Ishikawa (cell line): ENCODE measurements around the gene C11orf68.
A peak's percentile ranks its signal among the peaks of the same experiment; 100 is the strongest.

Experiments
- CEBPB ChIP-seq: IDR thresholded peaks from 2 replicates; pipeline ENCODE4 v1.6.1; 2012
- CREB1 ChIP-seq: IDR thresholded peaks from 2 replicates; pipeline ENCODE4 v1.6.1; 2012; ENCODE audit warnings: low read depth
- EGR1 ChIP-seq: IDR thresholded peaks from 2 replicates; pipeline ENCODE4 v1.6.1; 2012
- EP300 ChIP-seq: IDR thresholded peaks from 2 replicates; pipeline ENCODE4 v1.6.1; 2012; ENCODE audit warnings: borderline replicate concordance
- FOXM1 ChIP-seq: IDR thresholded peaks from 2 replicates; pipeline ENCODE4 v1.6.1; 2012; ENCODE audit warnings: low read depth, borderline replicate concordance
- MAX ChIP-seq: IDR thresholded peaks from 2 replicates; pipeline ENCODE4 v1.6.1; 2012
- NFIC ChIP-seq: IDR thresholded peaks from 2 replicates; pipeline ENCODE4 v1.6.1; 2012
- RAD21 ChIP-seq: IDR thresholded peaks from 2 replicates; pipeline ENCODE4 v1.6.1; 2012; ENCODE audit warnings: low read depth
- REST ChIP-seq: IDR thresholded peaks from 2 replicates; pipeline ENCODE4 v1.6.1; 2012; ENCODE audit warnings: low read depth, mild to moderate bottlenecking
- TAF1 ChIP-seq: IDR thresholded peaks from 2 replicates; pipeline ENCODE4 v1.6.1; 2012; ENCODE audit warnings: low read depth, mild to moderate bottlenecking
- TCF12 ChIP-seq: IDR thresholded peaks from 2 replicates; pipeline ENCODE4 v1.6.1; 2012; ENCODE audit warnings: low read depth
- TEAD4 ChIP-seq: IDR thresholded peaks from 2 replicates; pipeline ENCODE4 v1.6.1; 2012
- USF1 ChIP-seq: IDR thresholded peaks from 2 replicates; pipeline ENCODE4 v1.6.1; 2012
- YY1 ChIP-seq: IDR thresholded peaks from 2 replicates; pipeline ENCODE4 v1.6.1; 2012; ENCODE audit warnings: low read depth
- ZBTB7A ChIP-seq: IDR thresholded peaks from 2 replicates; pipeline ENCODE4 v1.6.1; 2012; ENCODE audit warnings: low read depth

The C11orf68 gene

GRCh38 chr11:65962141-65962564 is 43.3 kb upstream of the C11orf68 start:
- no peak for TF ChIP-seq CEBPB
- no peak for TF ChIP-seq NFIC
- no peak for TF ChIP-seq ZBTB7A
- TF ChIP-seq TEAD4: no peak
- no peak for TF ChIP-seq RAD21
- no peak for TF ChIP-seq EGR1

- TF ChIP-seq EGR1 (no peak), CREB1 (0 out of 2 replicates have a peak, but pooled peaks have one; percentile 48), CEBPB (no peak), EP300 (peak; percentile 41; the same call in 1 of the 2 replicates), REST (no peak), TEAD4 (no peak), RAD21 (no peak), MAX (peak; percentile 78), USF1 (0 out of 2 replicates have a peak, but pooled peaks have one; percentile 12), YY1 (peak; percentile 84), ZBTB7A (0 out of 2 replicates have a peak, but pooled peaks have one; percentile 11), FOXM1 (no peak), NFIC (no peak), TCF12 (peak; percentile 84), TAF1 (peak; percentile 93)
Observed at GRCh38 chr11:65961267-65962140, 42.6 kb upstream of the C11orf68 start, which contains the start of gene SART1. Gene SART1 (plus strand): TSS chr11:65961734. CDS start chr11:65961781, 47 bp downstream.

GRCh38 chr11:65960824-65961266 is 42.0 kb upstream of the C11orf68 start:
- TF ChIP-seq REST (no peak), YY1 (no peak), USF1 (no peak), FOXM1 (no peak), ZBTB7A (no peak), TCF12 (no peak), TAF1 (no peak), EP300 (no peak), CREB1 (no peak), CEBPB (no peak), EGR1 (no peak), RAD21 (no peak), TEAD4 (no peak), MAX (no peak), NFIC (no peak)

GRCh38 chr11:65958774-65959420 is 40.0 kb upstream of the C11orf68 start:
- TF ChIP-seq NFIC (no peak), EP300 (no peak), FOXM1 (no peak), ZBTB7A (no peak), CEBPB (no peak)

GRCh38 chr11:65958291-65958690 is 39.4 kb upstream of the C11orf68 start:
- TF ChIP-seq TEAD4 (no peak), MAX (no peak), REST (no peak), FOXM1 (no peak)
